Stimulated activated CD8-positive, alpha-beta memory T cell treated with anti-CD3 and anti-CD28 coated beads, Interleukin-15, amount 100 ng/mL, for 48 hours (primary cell): ENCODE results near the gene SPTLC2.

Experiments used
- DNase-seq, 2 donors: peaks; one replicate each; pipeline ENCODE4 v3.0.0-alpha.2; 2020; ENCODE audit warnings: low read depth in 2 of 2

The SPTLC2 gene

DNA sequence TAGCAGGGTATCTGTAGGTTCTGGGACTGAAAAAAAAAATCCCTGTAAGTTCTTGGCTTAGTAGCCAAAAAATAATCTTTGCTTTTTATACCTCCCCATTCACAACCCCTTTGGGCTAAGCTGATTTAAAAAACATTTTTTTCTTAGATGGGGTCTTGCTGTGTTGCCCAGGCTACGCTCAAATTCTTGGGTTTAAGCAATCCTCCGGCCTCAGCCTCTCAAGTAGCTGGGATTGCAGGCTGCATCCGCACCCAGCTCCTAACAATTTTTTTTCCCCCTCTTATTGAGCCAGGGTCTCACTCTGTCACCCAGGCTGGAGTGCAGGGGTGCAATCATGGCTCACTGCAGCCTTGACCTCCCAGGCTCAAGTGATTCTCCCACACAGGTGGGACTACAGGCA is 108.7 kb downstream of the SPTLC2 start:
- no peak for DNase-seq

DNA sequence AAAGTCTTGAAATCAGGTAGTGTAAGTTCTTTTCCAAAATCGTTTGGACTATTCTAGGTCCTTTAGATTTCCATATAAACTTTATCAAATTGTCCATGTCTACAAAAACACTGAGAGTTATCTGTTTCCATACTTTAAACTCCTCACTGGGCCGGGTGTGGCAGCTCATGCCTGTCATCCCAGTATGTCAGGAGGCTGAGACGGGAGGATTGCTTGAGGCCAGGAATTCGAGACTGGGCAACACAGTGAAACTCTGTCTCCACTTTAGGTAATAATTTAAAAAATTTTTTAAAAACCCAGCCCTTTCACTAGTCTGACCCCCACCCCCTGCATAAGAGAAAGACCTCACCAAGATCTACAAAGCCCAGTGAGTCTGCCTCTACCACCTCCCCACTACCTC is 111.4 kb downstream of the SPTLC2 start:
- DNase-seq, result no peak

DNA sequence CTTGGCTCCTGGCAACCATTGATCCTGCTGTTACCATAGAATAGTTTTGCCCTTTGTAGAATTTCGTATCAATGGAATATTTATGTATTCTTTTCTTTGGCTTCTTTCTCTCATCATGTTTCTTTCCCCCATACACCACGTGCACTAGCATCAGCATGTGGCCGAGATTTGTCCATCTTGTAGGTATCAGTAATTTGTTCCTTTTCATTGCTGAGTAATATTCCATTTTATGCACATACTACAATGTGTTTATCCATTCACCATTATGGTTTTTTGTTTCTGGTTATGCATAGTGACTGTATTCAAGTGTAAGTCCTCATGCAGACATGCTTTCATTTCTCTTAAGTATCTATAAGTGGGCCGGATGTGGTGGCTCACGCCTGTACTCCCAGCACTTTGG is 113.3 kb downstream of the SPTLC2 start:
- no peak for DNase-seq

DNA sequence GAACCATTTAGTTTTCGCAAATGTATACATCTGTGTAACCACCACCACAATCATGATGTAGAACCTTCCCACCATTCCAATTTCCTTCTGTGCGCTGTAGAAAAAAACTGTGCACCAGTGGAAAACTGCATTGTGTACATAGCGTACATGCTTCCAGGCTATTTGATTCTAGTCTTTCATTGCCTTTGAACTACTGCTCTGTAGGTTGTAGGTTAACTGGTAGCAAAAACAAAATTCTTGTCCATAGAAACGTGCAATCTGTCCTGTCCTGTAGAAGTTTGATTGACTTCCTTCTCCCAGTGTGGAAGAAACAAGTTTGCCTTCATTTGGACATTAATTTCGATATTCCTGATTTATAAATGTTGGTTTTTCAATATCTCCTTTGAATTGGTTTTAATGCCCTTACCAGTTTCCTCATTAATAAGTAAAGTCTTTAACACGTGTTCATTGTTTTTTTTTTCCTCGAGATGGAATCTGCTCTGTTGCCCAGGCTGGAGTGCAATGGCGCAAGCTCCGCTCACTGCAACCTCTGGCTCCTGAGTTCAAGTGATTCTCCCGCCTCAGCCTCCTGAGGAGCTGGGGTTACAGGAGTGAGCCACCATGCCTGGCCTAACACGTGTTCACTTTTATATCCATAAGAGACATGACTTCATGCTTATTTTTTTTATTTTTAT is 114.2 kb downstream of the SPTLC2 start:
- DNase-seq, result no peak

DNA sequence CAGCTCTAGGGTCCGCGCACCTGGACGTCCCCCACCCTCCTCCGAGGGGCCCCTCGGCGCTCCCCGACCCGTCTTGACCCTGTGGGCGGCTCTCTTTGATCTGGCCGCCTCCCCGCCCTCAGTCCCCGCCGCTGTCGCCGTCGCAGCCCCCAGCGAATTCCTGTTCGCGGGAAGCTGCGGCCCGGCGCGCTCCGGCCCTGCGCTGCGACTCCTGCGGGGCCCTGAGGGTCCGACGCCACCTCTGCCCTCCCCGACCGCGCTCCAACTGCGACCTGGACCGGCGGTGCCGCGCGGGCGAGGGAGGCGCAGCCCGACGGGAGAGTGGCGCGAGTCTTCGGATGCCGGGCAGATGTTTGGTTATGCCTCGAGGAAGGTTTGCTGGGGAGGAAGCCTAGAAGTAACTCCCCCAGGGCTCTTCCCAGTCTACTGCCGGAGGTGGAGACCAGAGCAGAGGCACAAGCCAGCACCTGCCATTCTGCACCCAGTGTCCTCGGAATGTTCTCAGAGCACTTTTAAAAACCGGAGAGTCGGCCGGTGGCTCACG is 117.4 kb downstream of the SPTLC2 start:
- DNase-seq, result no peak

DNA sequence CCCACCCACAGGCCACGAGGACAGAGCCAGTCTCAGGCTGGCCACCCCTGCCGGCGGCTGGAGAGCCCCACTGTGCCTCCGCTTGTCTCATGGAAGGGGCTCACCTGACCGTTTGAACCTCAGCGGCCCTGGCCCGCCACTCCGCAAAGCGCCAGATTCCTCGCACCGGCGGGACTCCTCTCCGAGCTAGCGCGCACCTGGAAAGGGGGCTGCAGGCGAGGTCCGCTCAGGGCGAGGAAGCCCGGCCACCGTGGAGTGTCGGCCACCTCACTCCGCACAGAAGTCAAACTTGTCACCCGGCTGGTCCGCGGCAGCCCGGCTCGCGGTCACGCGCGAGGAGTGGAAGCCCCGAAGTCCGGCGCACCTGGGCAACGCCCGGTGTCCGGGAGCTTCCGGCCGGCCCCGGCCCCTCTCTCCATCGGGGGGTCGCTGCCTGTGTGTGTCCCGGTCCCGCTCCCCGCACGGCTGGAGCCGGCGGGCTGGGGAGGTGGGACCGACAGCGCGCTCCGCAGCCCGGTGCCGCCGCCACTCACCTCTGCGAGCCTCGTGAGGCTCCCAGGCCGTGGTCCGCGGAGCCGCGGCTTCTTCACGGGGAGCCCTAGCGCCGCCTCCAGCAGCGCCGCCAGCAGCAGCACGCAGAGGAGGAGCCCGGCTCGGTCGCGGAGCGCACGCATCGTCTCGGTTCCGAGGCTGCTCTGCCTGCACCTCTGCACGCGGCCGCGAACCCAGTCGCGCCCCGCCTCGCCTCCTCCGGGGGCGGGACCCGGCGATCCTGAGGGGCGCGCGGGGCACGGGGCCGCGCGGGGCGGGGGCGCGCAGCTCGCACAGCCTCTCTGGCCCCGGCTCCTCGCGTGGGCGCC is 118.1 kb downstream of the SPTLC2 start, which contains the start of gene ISM2:
TSS of gene ISM2 (minus strand) at position 697 of the 860 bp plus-strand sequence. CDS start at position 674, 23 bp downstream.
- peak; percentile 26 to 45 for DNase-seq

DNA sequence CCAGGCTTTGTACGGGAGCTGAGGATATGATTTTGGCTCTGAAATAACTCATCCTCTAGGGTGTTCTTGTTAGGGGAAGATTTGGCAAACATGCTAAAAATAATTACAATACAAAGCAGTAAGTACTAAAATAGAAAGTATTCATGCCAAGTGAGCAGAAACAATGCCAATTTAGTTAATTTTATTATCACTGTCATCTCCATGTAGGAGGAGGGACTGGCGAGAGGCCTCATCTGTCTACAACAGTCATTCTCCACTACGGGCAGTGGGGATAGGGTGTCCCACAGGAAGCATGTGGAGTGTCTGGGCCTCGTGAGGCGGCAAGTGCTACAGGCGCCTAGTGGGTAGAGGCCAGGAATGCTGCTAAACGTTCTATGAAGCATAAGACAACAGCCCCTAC is 121.1 kb downstream of the SPTLC2 start:
- no peak for DNase-seq

DNA sequence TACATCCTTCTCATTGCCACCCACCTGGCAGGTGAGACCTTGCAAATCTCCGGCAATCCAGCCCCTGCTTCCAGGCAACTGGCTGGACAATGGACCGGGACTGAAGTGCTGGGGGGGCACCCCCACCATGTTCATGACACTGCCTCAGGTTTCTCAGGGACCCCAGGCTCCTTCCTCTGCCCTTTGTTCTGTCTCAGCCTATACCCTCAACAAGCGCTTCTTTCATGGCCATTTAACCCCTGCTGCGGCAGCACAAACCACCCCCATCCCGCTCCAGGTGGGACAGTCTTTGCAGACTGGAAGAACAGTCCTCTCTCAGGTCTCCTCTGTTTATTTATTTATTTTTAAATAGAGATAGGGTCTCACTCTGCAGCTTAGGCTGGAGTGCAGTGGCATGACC is 125.4 kb downstream of the SPTLC2 start:
- no peak for DNase-seq

DNA sequence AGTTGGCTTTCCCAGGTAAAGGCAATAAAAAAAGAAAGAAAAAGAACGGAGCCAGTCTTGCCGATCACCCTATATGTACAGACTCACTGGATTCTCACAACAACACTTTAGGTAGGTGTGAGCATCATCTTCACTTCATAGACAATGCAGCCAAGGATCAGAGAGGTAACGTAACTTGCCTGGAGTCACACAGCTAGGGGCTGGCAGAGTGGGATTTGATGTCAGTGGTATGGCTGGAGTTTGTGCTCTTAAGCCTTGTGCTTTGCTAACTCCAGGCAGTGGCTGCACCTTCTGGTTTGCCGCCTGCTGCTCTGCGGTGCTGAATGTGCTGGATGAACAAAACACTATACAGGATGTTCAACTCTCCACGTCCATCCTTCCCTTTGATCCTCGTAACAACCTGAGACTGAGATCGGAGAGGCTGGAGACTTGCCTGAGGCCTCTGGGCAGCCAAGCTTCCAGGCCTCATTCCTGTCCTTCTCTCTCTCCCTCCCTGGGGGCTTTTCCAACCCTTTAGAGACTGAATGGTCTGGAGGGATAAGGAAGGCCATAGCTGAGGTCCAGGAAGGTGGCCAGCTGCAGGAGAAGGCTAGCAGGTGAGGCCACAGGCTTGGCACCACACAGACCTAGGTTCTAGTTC is 126.0 kb downstream of the SPTLC2 start:
- DNase-seq, result no peak

DNA sequence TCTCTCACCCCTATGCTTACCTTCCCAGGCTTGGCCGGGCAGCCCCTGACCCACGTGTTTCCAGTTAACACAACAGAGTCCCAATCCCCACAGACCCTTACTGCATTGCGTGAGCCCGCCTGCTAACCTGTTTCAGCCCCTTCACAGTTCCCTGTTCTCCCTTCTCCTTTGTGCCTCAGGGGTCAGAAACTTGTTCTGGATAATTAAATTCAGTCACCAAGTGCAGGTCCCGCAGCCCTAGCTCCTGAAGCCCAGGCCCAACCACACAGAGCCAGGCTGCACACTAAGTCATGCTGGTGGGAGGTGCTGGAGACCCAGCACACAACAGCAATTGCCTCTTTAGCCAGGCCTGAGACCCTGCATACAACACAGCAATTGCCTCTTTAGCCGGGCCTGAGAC is 127.4 kb downstream of the SPTLC2 start:
- DNase-seq, result no peak

DNA sequence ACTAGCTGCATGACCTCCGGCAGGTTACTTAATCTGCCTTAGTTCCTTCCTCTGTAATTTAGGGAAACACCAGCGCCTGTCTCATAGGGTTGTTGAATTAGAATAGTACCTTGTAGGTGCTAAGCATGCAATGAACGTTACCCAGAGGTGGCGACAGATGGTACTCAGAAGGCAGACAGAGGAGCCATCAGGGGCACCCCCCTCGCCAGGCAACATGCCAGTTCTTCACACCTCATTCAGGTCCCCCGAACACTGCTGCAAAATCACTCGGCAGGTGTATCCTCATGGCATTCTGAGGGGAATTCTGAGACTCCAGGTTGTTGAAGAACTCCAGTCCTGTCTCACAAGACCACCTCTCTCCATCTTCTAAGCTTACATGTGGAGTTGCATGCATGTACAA is 127.9 kb downstream of the SPTLC2 start:
- DNase-seq, result no peak

DNA sequence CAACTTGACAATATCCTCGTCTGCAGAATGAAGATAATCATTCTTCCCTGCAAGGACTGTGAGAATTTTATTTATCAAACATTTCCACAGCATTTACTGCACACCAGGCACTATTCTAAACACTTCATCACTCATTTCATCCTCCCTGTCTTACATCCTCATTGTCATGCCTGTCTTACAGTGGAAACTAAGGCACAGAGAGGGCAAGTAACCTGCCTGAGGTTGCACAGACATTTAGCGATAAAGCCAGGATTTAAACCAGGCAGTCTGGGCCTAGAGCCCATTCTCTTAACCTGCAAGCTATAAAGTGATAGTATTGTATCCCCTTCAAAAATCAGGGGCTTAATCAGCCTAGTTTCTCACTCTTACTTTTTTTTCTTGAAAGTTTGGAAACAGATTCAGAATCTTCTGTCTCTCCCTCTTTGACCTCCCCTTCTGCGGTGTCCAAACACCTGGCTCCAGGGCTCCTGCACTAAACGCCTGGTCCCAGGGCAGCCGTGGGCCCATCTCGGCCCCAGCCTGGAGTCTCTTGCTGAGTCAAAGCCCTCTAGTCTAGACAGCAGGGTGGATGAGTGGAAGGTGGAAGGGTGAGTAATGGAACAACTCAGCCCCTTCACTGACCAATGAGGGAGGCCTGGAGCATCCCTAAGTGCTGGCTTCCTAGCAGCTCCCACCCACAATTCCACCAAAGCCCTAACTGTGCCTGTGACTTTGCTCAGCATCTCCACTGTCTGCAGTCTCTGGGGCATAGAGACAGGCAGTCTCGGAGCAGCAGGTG is 130.3 kb downstream of the SPTLC2 start:
- DNase-seq, result no peak

DNA sequence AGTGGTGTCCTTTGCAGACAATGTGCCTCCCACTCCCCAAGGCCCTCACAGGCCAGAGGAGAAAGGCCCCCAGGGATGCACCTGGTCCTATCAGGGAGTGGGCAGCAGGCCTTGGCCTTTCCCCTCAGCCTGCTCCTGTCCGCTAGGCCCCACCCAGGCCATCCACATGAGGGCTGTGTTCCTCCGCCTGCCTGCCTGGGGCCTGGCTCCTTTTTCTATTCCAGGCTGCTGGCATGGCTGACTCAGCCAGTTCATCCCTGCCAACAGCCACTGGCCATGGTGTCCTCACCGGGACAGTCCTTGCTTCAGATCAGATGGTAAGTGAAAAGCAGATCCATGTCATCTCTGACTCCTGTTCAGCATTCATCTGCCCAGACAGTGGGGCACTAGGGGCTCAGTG is 131.2 kb downstream of the SPTLC2 start:
- no peak for DNase-seq

DNA sequence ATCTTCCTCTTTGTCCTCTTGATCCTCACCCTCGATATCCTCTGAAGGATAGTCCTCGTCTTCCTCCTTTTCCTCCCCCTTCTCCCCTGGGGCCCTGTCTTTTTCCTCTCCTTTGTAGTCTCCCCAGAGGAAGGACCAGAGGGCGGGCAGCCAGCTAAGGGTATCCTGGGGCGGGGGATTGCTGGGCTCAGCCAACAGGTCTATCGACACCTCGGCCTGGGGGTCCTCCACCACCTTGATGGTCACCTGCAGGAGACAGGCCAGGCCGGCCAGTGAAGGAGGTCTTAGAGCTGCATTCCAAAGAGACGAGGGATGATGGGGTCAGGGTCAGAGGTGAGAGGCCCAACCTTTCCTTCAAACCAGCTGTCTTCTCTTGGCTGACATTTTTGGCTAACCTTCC is 134.0 kb downstream of the SPTLC2 start:
- no peak for DNase-seq

DNA sequence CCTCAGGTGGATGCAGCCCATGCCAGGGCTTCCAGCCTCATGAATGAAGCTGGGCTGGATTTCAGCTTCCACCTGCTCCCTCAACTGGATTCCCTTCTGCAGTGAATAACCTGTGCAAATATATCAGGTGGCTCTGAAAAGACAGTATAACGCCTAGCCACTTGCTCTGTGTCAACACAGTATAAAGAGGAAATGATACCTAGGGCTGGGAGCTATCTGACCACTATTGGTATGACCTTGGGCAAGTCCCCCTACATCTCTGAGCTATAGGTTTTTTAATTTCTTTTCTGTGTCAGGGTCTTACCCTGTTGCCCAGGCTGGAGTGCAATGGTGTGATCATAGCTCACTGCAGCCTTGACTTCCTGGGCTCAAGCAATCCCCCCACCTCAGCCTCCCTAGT is 137.6 kb downstream of the SPTLC2 start:
- DNase-seq, result no peak

DNA sequence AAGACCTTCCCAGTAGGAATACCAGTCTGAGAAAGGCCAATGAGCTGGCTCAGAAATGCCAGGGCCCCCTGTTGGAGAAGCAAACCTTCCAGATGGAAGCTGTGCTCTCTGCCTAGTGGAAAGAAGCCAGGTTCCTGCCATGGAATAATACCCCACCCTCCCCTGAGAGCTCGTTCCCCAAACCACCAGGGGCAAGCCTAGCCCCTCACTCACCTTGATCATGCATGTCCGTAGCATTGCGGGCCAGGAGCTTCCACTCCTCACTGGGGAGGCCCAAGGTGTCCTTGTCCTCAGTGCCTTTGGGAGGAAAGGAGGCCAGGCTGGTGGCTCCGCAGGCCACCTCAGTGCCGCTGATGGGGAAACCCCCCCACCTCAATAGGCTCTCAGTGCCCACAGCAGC is 138.4 kb downstream of the SPTLC2 start:
- no peak for DNase-seq

DNA sequence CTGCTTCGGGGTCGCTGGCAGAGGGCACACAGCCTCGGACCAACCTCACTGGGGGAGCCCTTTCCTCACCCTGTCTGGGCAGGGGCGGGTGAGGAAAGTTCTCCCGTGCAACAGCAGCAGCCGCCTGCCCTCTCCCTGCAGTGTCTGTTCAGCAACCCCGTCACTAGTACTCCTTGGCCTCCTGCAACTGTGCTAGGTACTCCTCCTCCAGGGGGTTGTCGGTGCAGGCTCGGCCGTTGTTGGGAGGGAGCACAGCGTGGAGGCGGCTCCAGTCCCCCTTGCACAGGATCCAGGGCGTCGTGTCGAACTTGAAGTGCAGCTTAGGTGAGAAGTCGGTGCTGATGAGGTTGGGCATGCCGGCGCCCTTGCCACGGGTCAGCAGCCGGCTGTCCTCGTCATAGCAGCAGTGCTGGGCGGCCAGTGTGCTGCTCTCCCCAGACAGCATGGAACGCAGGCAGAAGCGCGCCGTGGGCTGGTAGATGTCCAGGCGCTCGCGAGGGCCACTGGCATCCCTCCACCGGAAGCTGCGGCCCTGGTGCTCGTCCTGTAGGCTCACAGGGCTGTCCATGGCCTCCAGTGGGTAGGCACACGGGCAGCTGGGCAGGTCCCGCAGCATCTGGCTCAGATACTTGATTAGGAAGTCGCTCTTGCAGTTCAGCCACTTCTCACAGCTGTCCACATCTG is 140.9 kb downstream of the SPTLC2 start:
- DNase-seq, result no peak

DNA sequence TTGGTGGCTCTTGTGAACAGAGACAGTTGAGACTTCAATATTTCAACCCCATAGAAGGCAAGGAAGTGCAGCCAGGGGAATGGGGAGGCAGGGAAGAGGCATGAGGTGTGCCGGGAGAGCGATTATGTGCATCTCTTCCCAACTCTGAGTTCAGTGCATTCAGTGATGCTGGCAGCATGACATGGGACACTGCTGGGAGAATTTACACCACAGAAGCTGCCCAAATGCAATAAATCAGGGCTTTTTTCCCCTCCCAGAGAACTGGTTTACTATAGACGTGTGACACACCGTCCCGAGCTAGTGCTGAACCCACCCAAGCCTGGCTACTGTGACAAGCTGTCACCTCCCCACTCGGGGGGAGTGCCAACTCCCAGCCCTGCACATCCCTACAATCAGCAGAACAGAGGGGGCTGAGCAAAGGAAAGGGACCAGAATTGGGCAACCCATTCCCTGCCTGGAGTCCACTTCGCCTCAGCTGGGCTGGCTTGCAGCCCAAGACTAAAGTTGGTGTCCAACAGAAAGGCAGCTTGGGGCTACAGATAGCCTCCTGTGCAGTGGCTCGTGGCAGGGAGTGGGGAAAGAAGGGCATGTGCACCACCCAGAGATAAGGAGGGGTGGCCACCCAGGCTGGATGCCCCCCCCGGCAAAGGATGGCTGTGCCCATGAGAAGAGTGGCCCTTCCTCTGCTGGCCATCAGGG is 141.8 kb downstream of the SPTLC2 start:
- DNase-seq, result no peak

DNA sequence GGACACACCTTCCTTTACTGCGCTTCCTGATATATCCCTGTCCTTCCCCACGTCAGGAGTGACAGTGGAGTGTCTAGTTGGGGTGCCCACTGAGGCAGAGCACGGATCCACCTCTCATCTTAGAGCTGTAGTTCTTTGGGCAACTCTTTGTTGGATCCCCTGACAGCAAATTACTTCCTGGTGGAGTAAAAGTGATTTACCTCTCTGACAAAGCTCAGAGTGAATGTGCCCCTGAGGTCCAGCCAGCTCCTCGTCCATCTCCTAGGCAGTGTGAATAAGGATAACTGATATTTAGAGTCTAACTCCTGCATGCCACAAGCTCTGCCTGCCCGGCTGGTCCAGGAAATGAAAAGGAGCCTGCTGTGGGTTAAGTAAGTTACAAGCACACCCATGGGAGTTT is 142.5 kb downstream of the SPTLC2 start:
- no peak for DNase-seq

DNA sequence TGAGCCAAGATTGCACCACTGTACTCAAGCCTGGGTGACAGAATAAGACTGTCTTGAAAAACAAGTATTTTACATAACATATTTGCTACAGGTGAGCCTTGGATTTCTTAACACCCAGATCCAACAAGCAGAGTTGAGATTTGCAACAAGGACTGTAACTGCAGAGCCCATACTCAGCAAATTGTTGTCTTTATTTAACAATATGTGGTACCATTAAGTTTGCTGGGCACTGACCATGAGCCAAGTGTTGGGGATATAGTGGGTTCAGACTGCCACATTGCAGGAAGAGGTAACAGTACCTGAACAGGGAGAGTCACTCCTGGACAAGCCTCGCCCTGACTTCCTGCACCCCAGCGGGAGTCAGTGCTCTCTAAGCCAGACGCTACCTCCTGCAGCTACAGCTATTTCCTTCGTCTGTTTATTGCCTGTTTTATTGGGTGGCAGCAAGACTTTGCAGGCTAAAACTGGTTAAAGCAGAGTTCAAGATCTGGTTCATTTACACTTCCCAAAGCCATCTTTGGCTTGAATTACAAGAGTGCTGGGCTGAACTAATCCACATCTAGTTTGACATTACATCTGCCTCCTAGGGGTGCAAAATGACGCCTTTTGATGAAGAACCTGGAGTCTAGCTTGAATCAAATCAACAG is 146.1 kb downstream of the SPTLC2 start:
- no peak for DNase-seq
